ENCODE data around the gene NOTUM. TPM values are rescaled to one million over a fixed set of nuclear protein-coding genes. Genes with fewer than 3 reads are reported as not detected.
A peak's percentile ranks its signal among the peaks of the same experiment; 100 is the strongest.

Gene NOTUM
- total and polyA plus RNA-seq, 7 experiments from 2014 or later, result 0.35 to 0.82 TPM; not detected in 5

DNA sequence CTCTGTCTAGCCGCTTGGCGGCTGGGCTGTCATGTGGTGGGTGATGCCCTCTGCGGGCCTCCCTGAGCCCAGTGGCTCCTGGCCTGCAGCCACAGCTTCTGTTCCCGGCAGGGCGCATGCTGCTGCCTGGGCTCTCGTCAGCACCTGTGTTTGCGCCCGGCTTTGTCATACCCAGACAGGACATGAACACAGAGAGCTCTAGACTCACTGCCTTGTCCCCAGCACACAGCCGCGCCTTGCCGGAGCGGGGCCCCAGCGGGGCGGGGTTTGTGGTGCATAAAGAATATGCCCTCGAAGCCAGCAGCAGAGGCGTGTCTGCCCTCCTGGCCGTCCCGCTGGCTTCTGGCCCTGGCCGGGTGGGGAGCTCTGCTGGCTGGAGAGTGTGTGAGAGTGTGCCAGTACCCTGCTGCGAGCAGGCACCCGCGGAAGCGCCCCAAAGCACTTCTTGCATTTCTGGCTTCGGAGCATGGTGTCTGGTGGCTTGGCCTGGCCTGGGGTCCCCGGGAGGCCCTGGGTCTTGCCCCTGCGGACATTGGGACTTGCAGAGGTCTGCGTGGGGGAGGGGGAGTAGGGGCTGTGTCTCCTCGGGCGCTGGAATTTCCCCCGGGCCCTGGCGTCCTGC is 30.8 kb upstream of the NOTUM start:
- Histone ChIP-seq H3K4me1 (ENCODE audit: control insufficient read depth in 2 of 2, insufficient read depth in 2 of 2, low read length in 2 of 2) (no peaks in the 10 kb centered on the region), H3K36me3 (ENCODE audit: control insufficient read depth in 2 of 3, insufficient read depth in 3 of 3, low read length in 3 of 3) (peaks cover 0 to 38% (median 0%) of the 10 kb centered on the region in 3 experiments), H3K27me3 (ENCODE audit: control insufficient read depth in 2 of 2, insufficient read depth in 2 of 2, low read length in 2 of 2) (no peaks in the 10 kb centered on the region), H3K27ac (ENCODE audit: low read depth, low read length) (no peak overlapping the region), H3K9me3 (ENCODE audit: control insufficient read depth in 2 of 3, low read length in 3 of 3) (no peaks in the 10 kb centered on the region), H3K4me3 (ENCODE audit: low read length) (no peak overlapping the region)
- Mint-ChIP-seq H3K36me3 (peaks cover 0 to 14% (median 0%) of the 10 kb centered on the region in 5 donors), H3K4me3 (no peak overlapping the region), H3K4me1 (peaks cover 0 to 12% (median 5%) of the 10 kb centered on the region in 7 donors), H3K27me3 (no peaks in the 10 kb centered on the region), H3K27ac (no peak overlapping the region), H3K9me3 (no peaks in the 10 kb centered on the region)
- CTCF ChIA-PET, result no interaction called here
- POLR2A ChIA-PET, result no interaction called here
- intact Hi-C loops (cut with micrococcal nuclease), result no loop called here
- DNase-seq, result no peak
- ATAC-seq, result no peak

DNA sequence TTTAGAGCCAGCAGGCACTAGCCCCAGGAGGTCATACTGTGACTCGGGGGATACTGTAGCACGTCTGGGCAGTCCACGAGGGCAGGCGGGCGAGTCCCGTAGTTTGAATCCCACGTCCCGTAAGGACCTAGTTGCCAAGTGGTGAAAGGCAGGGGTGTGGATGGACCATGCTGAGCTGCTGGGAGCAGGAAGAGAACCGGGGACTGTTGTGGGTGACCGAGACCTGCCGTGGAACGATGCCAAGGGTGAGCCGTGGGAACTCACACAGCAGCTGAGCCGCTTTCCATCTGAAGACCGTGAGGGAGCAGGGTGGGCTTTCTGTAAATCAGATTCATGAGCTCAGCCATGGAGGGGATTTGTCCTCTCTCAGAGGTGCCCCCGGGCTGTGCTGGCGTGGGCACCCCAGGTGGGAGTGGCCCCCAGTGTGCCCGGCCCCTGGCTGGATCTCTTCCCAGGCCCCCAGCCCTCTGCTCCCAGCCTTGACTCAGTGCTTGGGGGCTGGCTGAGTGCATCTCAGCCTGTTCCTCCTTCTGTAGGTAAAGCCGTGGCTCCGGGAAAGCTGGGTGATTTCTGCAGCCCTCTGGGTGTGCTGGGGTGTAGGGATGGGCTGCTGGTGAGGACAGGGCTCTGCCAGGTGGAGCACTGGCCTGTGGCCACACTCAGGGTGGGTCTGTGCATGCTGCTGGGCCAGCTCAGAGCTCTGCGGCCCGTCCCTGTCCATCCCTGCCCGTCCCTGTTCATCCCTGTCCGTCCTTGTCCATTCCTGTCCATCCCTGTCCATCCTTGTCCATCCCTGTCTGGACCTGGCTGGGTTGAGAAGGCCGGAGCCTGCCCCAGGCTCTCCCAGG is 30.1 kb upstream of the NOTUM start:
- H3K4me1 Mint-ChIP-seq, result peaks cover 0 to 14% (median 5%) of the 10 kb centered on the region in 7 donors
- H3K9me3 Mint-ChIP-seq, result no peaks in the 10 kb centered on the region
- ATAC-seq (no peak), DNase-seq (no peak)
- CTCF ChIA-PET, result interaction anchor here (1.1 kb wide), 1 partner anchor 32 kb away, joined by 3 read pairs; no protein-coding TSS in a partner anchor
- Histone ChIP-seq H3K36me3 (ENCODE audit: control insufficient read depth in 2 of 3, insufficient read depth in 3 of 3, low read length in 3 of 3) (peaks cover 0 to 36% (median 0%) of the 10 kb centered on the region in 3 experiments), H3K27me3 (ENCODE audit: control insufficient read depth in 2 of 2, insufficient read depth in 2 of 2, low read length in 2 of 2) (no peaks in the 10 kb centered on the region), H3K4me1 (ENCODE audit: control insufficient read depth in 2 of 2, insufficient read depth in 2 of 2, low read length in 2 of 2) (no peaks in the 10 kb centered on the region), H3K27ac (ENCODE audit: low read depth, low read length) (no peak overlapping the region), H3K9me3 (ENCODE audit: control insufficient read depth in 2 of 3, low read length in 3 of 3) (no peaks in the 10 kb centered on the region), H3K4me3 (ENCODE audit: low read length) (no peak overlapping the region)
- H3K27ac Mint-ChIP-seq, result no peak overlapping the region
- POLR2A ChIA-PET, result no interaction called here
- H3K27me3 Mint-ChIP-seq, result no peaks in the 10 kb centered on the region
- intact Hi-C loops (cut with micrococcal nuclease), result no loop called here
- H3K4me3 Mint-ChIP-seq, result no peak overlapping the region
- H3K36me3 Mint-ChIP-seq, result peaks cover 0 to 14% (median 0%) of the 10 kb centered on the region in 5 donors

DNA sequence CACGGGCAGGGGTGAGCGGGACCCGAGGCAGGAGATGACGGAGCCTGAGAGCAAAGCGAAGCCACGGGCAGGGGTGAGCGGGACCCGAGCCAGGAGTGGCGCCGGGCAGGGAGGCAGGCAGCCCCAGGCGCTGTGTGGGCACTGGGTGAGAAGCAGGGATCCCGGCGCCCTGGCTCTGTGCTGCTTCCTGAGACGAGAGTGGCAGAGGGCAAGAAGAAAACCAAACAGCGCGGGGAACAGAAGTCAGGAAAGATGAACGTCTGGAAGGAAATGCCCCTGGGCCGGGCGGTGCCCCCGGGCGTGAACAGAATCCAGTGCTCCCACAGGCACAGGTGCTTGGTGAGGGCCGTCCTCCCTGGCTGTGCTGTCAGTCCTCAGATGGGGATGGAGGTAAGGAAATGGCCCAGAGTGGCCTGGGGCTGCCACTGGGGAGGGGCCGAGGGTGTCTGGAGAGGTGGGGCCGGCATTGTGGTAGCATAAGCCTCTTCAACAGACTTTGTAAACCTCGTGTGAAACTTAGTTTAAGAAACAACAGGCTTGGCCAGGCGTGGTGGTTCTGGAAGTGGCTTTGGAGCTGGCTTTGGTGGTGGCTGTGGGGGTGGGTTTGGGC is 26.3 kb upstream of the NOTUM start:
- Mint-ChIP-seq H3K4me1 (peaks cover 8 to 24% (median 19%) of the 10 kb centered on the region in 7 donors), H3K9me3 (peaks cover 0 to 2% (median 0%) of the 10 kb centered on the region in 11 donors), H3K4me3 (no peak overlapping the region), H3K27ac (no peak overlapping the region), H3K36me3 (peaks cover 5 to 30% (median 8%) of the 10 kb centered on the region in 5 donors), H3K27me3 (no peaks in the 10 kb centered on the region)
- CTCF ChIA-PET, result no interaction called here
- Histone ChIP-seq H3K4me3 (ENCODE audit: low read length) (no peak overlapping the region), H3K36me3 (ENCODE audit: control insufficient read depth in 2 of 3, insufficient read depth in 3 of 3, low read length in 3 of 3) (peaks cover 0 to 63% (median 8%) of the 10 kb centered on the region in 3 experiments), H3K27ac (ENCODE audit: low read depth, low read length) (no peak overlapping the region), H3K9me3 (ENCODE audit: control insufficient read depth in 2 of 3, low read length in 3 of 3) (no peaks in the 10 kb centered on the region), H3K27me3 (ENCODE audit: control insufficient read depth in 2 of 2, insufficient read depth in 2 of 2, low read length in 2 of 2) (no peaks in the 10 kb centered on the region), H3K4me1 (ENCODE audit: control insufficient read depth in 2 of 2, insufficient read depth in 2 of 2, low read length in 2 of 2) (no peaks in the 10 kb centered on the region)
- POLR2A ChIA-PET, result no interaction called here
- ATAC-seq (no peak), DNase-seq (no peak)
- intact Hi-C loops (cut with micrococcal nuclease), result no loop called here

DNA sequence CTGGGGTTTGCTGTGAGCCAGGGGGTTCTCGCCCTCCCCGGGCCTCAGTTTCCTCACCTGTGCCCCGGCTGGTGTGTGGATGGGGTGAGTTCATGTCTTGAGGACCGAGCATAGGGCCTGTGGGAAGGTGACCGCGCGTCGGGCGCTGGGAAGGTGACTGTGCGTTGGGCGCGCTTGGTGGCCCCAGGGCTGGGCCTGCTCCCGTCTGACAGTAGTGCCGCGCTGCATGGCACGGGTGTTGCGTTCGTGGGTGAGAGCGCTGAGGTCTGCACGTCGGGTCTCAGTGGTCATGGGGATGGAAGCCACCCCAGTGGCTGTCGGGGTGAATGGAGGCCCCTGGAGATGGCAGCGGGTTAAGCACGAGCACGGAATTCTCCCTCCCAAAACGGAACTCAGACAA is 25.6 kb upstream of the NOTUM start:
- H3K36me3 Mint-ChIP-seq, result peaks cover 5 to 32% (median 8%) of the 10 kb centered on the region in 5 donors
- H3K4me3 ChIP-seq (ENCODE audit: low read length), result no peak overlapping the region
- peaks cover 0 to 2% (median 0%) of the 10 kb centered on the region in 11 donors for H3K9me3 Mint-ChIP-seq
- H3K4me1 Mint-ChIP-seq, result peaks cover 10 to 28% (median 18%) of the 10 kb centered on the region in 7 donors
- H3K9me3 ChIP-seq (ENCODE audit: control insufficient read depth in 2 of 3, low read length in 3 of 3), result no peaks in the 10 kb centered on the region
- no peaks in the 10 kb centered on the region for H3K4me1 ChIP-seq (ENCODE audit: control insufficient read depth in 2 of 2, insufficient read depth in 2 of 2, low read length in 2 of 2)
- intact Hi-C loops (cut with micrococcal nuclease), result no loop called here
- H3K4me3 Mint-ChIP-seq, result no peak overlapping the region
- CTCF ChIA-PET, result no interaction called here
- ATAC-seq (no peak), DNase-seq (no peak)
- peaks cover 0 to 57% (median 8%) of the 10 kb centered on the region in 3 experiments for H3K36me3 ChIP-seq (ENCODE audit: control insufficient read depth in 2 of 3, insufficient read depth in 3 of 3, low read length in 3 of 3)
- H3K27ac Mint-ChIP-seq, result no peak overlapping the region
- no peaks in the 10 kb centered on the region for H3K27me3 Mint-ChIP-seq
- no peak overlapping the region for H3K27ac ChIP-seq (ENCODE audit: low read depth, low read length)
- POLR2A ChIA-PET, result no interaction called here
- H3K27me3 ChIP-seq (ENCODE audit: control insufficient read depth in 2 of 2, insufficient read depth in 2 of 2, low read length in 2 of 2), result no peaks in the 10 kb centered on the region

DNA sequence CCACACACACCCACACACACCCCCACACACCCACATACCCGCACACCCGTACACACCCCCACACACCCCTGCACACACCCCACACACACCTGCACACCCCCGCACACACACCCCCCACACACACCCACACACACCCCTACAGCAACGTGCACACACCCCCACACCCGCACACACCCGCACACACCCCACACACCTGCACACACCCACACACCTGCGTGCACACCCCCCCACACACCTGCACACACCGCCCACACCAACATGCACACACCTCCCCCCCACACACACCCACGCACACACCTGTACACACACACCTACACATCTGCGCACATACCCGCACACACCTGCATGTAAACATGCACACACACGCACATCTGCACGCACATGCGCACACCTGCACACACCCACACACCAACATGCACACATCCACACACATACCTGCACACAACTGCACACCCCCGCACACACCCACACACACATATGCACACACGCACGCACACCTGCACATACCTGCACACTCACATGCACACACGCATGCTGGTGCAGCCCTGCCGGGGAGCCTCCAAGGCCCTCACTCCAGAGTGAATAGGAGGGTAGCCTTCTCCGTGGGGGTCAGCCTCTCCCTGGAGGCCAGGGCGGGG is 23.9 kb upstream of the NOTUM start:
- H3K4me3 Mint-ChIP-seq, result no peak overlapping the region
- peaks cover 9 to 11% of the 10 kb centered on the region in 2 donors for H3K4me1 ChIP-seq (ENCODE audit: control insufficient read depth in 2 of 2, insufficient read depth in 2 of 2, low read length in 2 of 2)
- DNase-seq (no peak), ATAC-seq (no peak)
- H3K36me3 Mint-ChIP-seq, result peaks cover 5 to 26% (median 12%) of the 10 kb centered on the region in 5 donors
- H3K4me1 Mint-ChIP-seq, result peaks cover 17 to 40% (median 22%) of the 10 kb centered on the region in 7 donors
- peaks cover 0 to 2% (median 0%) of the 10 kb centered on the region in 11 donors for H3K9me3 Mint-ChIP-seq
- H3K27ac ChIP-seq (ENCODE audit: low read depth, low read length), result no peak overlapping the region
- peaks cover 0 to 50% (median 8%) of the 10 kb centered on the region in 3 experiments for H3K36me3 ChIP-seq (ENCODE audit: control insufficient read depth in 2 of 3, insufficient read depth in 3 of 3, low read length in 3 of 3)
- no peaks in the 10 kb centered on the region for H3K27me3 Mint-ChIP-seq
- peak overlapping the region in 1 of 9 donors; percentile 8 for H3K27ac Mint-ChIP-seq
- intact Hi-C loops (cut with micrococcal nuclease), result no loop called here
- no peaks in the 10 kb centered on the region for H3K9me3 ChIP-seq (ENCODE audit: control insufficient read depth in 2 of 3, low read length in 3 of 3)
- H3K27me3 ChIP-seq (ENCODE audit: control insufficient read depth in 2 of 2, insufficient read depth in 2 of 2, low read length in 2 of 2), result no peaks in the 10 kb centered on the region
- ChIA-PET CTCF (interaction anchor here (0.7 kb wide), 1 partner anchor 10 kb away, joined by 6 read pairs; no protein-coding TSS in a partner anchor), POLR2A (no interaction called here)
- H3K4me3 ChIP-seq (ENCODE audit: low read length), result no peak overlapping the region

DNA sequence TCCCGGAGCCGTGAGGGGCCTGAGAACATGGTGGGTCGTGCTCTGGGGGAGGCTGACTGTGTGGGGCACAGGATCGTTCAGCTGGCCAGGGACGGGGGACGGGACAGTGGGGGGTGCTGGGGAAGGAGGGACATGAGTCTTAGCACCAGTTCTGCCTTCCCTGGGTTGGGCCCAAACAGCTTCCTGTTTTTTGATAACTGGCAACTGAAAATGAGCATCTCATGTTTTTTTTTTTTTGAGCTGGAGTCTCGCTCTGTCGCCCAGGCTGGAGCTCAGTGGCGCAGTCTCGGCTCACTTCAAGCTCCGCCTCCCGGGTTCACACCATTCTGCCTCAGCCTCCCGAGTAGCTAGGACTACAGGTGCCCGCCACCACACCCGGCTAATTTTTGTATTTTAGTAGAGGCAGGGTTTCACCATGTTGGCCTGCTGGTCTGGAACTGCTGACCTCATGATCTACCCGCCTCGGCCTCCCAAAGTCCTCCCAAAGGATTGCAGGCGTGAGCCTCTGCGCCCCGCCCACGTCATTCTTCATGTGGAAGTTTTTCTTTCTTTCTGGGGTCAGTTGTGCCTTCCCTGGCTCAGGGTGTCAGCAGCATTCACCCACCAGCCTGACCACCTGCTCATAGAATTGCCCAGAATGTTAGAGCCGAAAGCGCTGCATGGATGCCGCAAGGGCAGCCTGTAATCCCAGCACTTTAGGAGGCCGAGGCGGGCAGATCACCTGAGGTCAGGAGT is 22.8 kb upstream of the NOTUM start:
- POLR2A ChIA-PET, result interaction anchor here (0.9 to 1.3 kb wide), 3 partner anchors 8 to 57 kb away, joined by 3 read pairs; partner anchors contain the start of gene MAFG
- Histone ChIP-seq H3K27me3 (ENCODE audit: control insufficient read depth in 2 of 2, insufficient read depth in 2 of 2, low read length in 2 of 2) (no peaks in the 10 kb centered on the region), H3K4me3 (ENCODE audit: low read length) (no peak overlapping the region), H3K27ac (ENCODE audit: low read depth, low read length) (no peak overlapping the region), H3K36me3 (ENCODE audit: control insufficient read depth in 2 of 3, insufficient read depth in 3 of 3, low read length in 3 of 3) (peaks cover 0 to 52% (median 8%) of the 10 kb centered on the region in 3 experiments), H3K4me1 (ENCODE audit: control insufficient read depth in 2 of 2, insufficient read depth in 2 of 2, low read length in 2 of 2) (peaks cover 10 to 11% of the 10 kb centered on the region in 2 donors), H3K9me3 (ENCODE audit: control insufficient read depth in 2 of 3, low read length in 3 of 3) (no peaks in the 10 kb centered on the region)
- CTCF ChIA-PET, result interaction anchor here (0.6 to 1.7 kb wide), 2 partner anchors 36 to 299 kb away, joined by 3 to 8 read pairs; no protein-coding TSS in a partner anchor
- Mint-ChIP-seq H3K4me3 (no peak overlapping the region), H3K9me3 (peaks cover 0 to 2% (median 0%) of the 10 kb centered on the region in 11 donors), H3K4me1 (peaks cover 26 to 51% (median 31%) of the 10 kb centered on the region in 7 donors), H3K27ac (no peak overlapping the region), H3K27me3 (no peaks in the 10 kb centered on the region), H3K36me3 (peaks cover 5 to 32% (median 12%) of the 10 kb centered on the region in 5 donors)
- ATAC-seq (no peak), DNase-seq (no peak)
- intact Hi-C loops (cut with micrococcal nuclease), result no loop called here
